GM18951 (cell line): Measurements from ENCODE around the gene CEBPA.

ENCODE experiments used
- POLR2A ChIP-seq: IDR thresholded peaks from 4 replicates; pipeline ENCODE4 v1.6.1; 2011; ENCODE audit warnings: mild to moderate bottlenecking; ENCODE audit not compliant: insufficient read length, insufficient read depth; ENCODE audit errors: extremely low read depth
- in situ Hi-C: fragments of 300-500 bp; cut with MboI; formaldehyde crosslinking; loops from one replicate; pipeline ENCODE4 v1.12.0; 2022; ENCODE audit warnings: low sequenced_read_pairs, mixed read lengths, inconsistent platforms; ENCODE audit not compliant: unreplicated experiment

CEBPA gene

DNA sequence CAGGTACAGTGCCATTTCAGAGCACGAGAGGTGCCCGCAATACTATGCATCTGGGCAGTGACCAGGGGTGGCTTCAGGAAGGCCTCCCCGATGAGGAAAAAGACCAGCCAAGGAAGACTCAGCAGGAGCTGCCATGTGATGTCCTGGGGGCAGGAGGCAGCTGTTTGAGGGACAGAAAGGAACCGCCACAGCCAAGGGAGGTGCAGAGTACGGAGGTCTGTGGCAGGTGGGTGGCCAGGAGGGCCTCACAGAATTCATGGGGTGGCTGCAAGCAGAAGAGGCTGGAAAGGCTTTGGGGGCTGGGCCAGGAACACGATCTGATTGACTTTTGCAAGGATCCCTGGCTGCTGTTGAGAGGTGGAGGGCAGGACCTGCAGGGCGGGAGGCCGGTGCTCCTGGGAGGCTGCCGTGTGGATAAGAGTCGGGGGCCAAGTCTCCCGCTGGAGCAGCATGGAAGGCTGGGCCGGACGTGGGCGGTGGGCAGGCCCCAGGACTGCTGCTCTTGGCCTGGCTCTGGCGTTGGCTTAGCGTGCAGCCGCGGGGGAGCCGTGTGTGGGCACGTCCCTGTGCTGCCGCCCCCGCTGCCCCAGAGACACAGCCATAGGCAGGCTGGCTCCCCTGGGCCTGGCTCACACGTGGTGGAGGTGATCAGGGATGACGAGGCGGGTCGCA is 29.1 kb downstream of the CEBPA start:
- TF ChIP-seq POLR2A, result no peak
- in situ Hi-C loops, result no loop called here

DNA sequence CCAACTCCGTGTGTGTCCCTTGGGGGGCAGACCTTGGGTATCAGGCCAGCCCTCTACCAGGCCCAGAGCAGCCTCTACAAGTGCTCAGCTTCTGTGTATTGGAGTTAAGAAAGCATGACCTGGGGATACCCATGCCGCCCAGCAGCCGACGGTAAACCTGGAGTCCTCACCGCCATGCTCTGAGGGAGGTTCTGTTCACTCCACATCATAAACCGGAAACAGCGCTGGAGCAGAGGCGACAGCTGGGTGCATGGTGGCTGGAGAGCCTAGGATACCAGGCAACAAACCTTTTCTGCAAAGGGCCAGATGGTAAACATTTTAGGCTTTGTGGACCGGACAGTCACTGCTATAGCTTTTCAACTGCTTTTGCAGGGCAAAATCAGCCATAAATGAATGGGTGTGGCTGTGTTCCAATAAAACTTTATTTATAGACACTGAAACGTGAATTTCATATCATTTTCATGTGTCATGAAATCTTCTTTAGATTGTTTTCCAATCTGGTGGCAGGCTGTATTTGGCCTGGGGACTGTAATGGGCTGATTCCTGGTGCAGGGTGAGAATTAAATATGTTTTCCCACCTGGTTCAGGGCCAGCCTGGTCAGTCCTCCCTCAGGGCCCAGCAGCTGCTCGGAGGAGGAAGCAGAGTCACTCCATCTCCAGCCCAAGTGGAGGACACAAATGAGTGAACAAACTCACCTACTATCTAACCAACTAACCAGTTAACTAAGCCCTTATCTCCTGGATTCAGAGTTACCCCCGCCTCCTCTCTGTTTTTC is 30.9 kb downstream of the CEBPA start:
- no peak for TF ChIP-seq POLR2A
- in situ Hi-C loops, result no loop called here

GRCh38 chr19:33270769-33271168 is 31.6 kb downstream of the CEBPA start:
- in situ Hi-C loops, result no loop called here
- no peak for TF ChIP-seq POLR2A

DNA sequence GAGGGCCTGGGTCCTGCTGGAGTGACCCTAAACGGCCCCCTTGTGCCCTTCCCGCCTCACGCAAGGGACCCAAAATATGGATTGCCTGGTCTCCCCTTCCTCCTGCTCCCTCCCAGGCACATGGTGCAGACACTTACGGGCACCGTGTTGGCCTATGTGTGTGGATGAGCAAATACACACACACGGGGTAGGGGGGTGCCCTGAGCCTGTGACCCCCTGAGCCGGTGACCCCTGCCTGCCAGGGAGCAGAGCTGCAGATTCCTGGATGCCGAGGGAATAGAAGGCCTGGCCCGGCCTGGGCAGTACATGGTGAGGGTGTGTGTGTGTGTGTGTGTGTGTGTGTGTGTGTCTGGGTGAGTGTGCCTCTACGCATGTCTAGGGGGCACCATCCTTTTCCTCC is 33.3 kb downstream of the CEBPA start:
- in situ Hi-C loops, result no loop called here

DNA sequence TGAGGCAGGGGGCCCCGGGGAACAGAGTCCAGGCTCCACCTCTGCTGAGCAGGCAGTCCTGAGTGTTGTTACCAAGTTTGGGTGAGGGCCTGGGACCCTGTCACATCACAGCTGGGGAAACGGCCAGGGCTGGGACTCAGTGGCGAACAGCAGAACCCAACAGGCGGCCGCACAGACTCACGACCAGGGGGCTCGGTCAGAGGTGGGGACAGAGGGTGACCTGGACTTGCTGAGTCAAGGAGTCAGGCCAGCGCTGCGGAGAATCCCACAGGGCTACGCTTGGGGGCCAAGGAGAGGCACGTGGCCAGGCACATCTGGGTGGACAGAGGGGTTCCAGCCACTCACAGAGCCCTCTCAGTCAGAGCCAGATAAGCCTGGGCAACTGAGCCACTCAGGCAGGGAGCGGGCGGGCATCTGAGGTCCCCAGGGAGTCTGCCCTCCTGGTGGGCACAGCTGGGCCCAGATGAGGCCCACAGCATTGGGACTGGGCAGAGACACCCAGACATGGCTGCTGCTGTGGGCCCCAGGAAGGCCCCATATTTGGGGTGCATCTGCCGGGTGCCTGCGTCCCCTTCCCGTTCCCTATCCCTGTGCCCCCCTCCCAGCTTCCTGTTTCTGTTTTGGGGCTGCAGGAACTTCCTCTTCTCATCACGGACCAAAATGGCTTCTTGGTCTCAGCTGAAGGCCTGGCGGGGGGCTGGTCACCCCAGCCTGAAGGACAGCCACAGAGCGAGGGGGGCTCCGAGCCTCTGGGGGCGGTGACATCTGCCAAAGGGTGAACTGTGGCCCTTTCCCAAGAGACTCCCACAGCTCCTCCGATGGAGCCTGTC is 34.0 kb downstream of the CEBPA start:
- TF ChIP-seq POLR2A, result no peak
- in situ Hi-C loops, result no loop called here

More for the DNA sequence above, 33.3 kb downstream of the CEBPA start:
- no peak for TF ChIP-seq POLR2A

DNA sequence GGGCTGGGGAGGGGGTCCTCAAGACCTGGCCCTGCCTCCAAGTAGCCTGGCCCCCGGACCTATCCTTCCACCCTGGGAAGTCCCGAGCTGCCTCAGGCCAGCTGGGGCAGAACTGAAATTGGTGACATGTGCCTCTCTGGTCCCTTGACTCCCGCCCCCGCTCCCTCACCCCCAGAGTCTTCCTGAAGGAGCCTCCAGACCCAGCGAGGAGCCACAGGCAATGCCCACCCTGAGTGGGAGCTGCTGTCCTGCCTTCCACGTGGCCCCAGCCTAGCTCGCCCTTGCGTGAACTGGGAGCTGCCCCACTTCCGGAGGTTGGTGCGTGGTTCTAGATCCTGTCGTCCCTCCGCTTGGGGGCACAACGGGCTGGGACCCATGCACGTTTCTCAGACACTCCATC is 34.6 kb downstream of the CEBPA start:
- in situ Hi-C loops, result no loop called here
- no peak for TF ChIP-seq POLR2A

DNA sequence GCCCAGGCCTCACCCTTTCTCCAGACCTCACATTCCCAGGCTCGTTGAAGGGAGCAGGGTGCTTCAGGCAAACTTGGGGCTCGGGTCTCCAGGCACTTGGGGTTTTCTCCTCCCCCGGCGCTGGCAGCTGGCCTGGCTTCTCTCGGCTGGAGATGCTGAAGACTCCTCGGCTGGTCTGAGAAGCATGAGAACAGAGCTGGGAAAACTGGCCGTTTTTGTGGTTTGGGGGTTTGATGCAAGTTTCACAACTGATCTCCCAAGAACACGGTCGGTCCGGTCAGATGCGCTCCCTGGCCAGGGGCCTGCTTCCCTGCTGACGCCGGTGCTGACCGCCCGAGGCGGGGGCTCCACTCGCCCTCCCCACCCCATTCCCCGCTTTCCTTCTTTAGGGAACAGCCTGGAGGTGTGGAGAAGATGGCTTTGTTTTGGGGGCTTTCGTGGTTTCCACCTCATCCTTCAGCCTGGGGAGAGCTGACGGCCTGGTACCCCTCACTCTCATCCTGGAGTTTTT is 35.3 kb downstream of the CEBPA start:
- in situ Hi-C loops, result no loop called here
- TF ChIP-seq POLR2A, result no peak

GRCh38 chr19:33264881-33265445 is 37.4 kb downstream of the CEBPA start:
- in situ Hi-C loops, result no loop called here
- no peak for TF ChIP-seq POLR2A

DNA sequence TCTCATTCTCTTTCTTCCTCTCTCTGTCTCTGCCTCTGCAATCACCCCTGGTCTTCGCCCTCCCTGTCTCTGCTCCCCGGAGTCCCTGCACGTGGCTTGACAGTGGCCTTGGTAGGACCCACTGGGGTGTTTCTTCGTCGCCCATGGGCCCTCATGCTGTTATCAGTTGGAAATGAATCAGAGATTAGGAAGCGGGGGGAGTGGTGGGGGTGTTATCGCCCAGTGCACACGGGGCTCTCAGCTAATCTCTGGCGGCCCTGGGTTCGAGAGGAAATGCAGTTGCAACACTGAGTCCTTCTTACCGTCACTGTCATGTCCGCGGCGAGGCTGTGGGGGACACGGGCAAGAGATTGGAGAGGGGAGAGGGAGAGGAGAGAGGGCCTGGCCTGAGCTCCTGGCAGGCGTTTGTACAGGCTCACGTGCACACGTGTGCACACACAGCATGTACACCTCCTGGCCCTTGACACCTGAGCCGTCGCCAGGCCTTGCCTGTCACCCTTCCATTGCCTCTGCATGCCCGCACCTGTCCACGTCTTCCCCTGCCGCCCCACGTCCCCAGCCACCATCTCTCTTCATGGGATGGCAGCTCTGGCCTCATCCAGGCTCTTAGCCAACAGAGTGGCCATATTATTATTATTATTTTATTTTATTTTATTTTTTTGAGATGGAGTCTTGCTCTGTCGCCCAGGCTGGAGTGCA is 38.9 kb downstream of the CEBPA start:
- TF ChIP-seq POLR2A, result no peak
- in situ Hi-C loops, result no loop called here

DNA sequence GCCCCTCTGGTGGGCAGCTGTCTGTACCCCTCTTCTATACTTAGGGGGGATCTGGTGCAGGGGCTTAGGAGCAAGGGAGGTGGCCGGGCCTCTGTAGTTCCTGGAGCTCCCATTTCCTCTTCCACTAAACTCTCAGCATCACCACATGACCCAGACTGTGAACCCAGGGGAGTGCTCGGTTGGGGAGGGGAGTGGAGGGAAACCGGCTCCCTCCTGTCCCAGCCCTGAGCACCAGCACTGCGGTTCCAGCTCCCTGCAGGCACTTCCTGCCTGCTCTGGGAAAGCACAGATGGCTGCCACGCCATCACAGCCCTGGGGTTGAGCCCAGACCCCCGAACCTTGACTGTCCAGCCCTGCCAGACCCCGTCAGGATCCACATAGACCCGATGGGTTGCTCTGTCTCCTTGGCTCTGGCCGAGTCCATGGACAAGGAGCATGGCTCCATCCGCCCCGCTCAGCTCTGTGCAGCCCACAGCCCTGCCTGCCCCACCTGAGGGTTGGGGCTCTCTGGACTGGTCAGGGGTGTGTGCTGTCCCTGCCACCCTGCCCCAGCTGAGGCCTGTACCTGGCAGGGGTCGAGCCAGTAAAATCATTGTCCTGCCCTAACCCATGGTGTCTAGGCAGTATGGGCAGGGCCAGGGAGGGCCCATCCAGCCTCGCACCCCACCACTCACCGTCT is 40.7 kb downstream of the CEBPA start:
- in situ Hi-C loops, result no loop called here
- TF ChIP-seq POLR2A, result no peak

DNA sequence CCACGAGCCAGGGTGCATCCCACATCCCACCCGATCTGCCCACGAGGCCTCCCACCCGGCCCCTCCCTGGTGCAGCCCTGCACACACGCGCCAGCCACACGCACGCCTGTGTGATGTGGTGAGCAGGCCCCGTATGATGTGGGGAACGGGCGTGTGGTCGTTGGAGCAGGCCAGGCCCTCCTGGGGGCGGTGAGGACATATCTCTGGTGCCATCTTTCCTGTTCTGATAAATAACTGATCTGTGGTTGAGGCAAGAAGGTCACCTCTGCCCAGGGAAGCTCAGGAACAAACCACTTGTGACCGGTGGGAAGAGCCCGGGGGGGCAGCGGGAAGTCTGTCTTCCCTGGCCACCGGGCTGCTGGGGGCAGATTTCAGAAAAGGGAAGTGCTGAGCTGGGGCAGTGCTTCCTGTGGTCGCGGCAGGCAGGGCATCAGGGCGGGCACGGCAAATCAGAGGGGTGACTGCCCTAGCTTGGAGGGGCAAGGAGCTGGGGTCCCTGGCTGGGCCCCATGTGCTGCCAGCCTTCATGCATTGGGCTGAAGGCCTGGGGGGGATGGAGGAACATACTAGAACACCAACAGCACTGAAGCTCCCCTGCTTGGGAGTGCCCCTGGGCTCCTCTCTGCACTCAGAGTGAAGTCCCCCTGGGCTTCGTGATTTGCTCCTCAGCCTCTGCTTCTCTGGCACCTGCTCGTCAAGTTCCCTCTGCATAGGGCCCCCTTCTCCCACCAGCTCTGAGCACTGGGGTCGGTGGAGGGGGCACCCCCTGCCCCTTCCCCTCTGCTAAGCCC is 41.5 kb downstream of the CEBPA start:
- in situ Hi-C loops, result no loop called here
- no peak for TF ChIP-seq POLR2A

- TF ChIP-seq POLR2A, result no peak
- in situ Hi-C loops, result no loop called here
Measured at GRCh38 chr19:33259539-33259938, 42.8 kb downstream of the CEBPA start.

GRCh38 chr19:33257828-33258227 is 44.5 kb downstream of the CEBPA start:
- no peak for TF ChIP-seq POLR2A
- in situ Hi-C loops, result no loop called here
